ENCODE data around the gene RPS21.

RPS21 gene

DNA sequence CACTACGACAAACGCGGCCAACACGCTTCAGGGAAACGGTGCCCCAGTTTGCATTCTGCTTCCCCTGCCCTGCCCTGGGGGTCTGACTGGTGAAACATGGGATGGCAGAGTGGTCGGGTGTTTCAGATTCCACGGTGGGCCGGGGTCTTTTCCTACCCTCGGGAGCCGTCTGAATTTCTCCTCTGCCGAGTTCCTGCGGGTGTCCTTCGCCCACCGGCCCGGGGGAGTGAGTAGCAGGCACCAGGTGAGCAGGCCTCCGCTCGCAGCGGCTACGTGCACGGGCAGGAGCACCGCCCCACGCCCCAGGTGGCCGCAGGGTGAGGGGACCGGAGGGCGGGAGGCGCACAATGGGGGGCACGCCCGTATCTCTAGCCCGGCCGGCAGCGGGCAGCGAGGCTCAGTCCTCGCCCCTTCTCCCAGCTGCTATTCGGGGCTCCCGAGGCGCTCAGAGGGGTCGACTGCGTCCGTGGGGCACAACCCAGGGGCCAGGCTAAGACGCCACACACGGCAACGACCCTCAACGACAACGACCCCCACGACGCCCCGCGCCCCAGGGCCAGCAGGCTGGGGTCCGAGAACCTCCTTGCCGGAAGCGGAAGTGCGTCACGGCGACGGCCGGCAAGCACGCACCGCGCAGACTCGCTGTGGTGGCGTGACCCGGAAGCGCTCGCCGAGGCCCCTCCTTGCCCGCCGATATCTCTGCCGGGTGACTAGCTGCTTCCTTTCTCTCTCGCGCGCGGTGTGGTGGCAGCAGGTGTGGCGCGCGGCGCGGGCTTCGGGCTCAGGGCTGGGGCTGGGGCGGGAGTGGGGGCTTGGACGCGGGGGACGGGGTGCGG, at the start of gene RPS21:
TSS of gene RPS21 (plus strand) at position 721 of the 836 bp plus-strand sequence. CDS start 236 bp downstream, outside the sequence.
- DNase-seq (ENCODE audit: insufficient read length, low spot score) (peak; percentile 99), FAIRE-seq (peak; percentile 99)

DNA sequence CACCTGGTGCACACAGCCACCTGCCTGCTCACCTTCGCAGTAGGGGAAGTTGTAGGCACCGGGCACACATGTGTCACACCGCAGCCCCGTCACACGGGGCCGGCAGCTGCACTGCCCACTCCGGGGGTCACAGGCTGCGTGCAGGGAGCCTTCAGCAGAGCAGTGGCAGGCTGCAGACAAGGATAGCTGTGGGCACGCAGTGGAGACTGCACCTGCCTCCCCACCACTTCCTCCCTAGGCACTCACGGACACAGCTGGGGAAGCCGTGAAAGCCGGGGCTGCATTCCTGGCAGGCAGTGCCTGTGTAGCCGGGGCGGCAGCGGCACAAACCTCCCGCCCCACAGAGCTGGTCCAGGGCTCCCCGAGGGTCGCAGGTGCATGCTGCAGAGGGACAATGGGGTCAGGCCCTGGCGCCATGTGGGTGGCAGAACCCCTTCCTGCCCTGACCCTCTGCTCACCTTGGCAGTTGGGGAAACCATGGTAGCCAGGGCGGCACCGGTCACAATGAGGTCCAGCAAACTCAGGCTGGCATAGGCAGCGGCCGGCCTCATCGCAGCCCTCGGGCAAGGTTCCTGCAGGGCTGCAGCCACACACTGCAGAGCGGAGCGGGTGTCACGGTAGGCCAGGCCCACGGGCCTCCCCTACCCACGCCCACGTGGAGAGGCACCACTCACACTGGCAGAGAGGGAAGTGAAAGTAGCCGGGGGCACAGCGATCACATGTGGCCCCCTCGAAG, 49.2 kb upstream of the RPS21 start:
- DNase-seq (ENCODE audit: insufficient read length, low spot score), result no peak
- no peak for FAIRE-seq

DNA sequence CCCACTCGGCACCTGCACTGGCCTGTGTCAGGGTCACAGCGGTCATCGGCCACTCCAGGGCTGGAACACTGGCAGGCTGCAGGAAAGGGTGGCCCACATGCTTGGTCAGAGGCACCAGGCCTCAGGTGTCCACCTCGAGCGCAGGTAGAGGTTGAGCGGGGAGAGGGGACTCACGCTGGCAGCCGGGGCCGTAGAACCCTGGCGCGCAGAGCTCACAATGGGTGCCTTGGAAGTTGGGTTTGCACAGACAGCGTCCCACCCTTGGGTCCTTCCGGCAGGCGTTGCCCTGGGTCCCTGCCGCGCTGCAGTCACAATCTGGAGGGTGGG, 48.6 kb upstream of the RPS21 start:
- FAIRE-seq (no peak), DNase-seq (ENCODE audit: insufficient read length, low spot score) (no peak)

- FAIRE-seq (no peak), DNase-seq (ENCODE audit: insufficient read length, low spot score) (no peak)
Observed at GRCh38 chr20:62339647-62340062, 47.2 kb upstream of the RPS21 start.

DNA sequence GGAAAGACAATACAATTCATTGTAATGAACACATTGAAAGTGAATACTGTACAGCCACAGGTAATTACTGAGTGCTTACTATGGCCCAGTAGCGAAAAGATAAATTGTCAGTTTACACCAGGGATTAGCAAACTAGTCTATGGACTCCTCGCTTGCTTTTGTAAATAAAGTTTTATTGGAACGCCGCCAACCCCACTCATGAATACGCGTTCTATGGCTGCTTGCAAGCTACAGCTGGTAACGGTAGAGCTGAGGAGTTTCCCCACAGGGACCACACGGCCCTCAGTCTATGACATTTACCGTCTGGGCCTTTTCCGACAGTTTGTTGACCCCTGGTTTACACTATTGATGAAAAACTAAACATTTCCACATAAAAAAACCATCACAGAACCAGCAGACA, 44.0 kb upstream of the RPS21 start:
- DNase-seq (ENCODE audit: insufficient read length, low spot score) (no peak), FAIRE-seq (peak; percentile 51)

GRCh38 chr20:62344092-62344491, 42.8 kb upstream of the RPS21 start:
- DNase-seq (ENCODE audit: insufficient read length, low spot score) (no peak), FAIRE-seq (no peak)

DNA sequence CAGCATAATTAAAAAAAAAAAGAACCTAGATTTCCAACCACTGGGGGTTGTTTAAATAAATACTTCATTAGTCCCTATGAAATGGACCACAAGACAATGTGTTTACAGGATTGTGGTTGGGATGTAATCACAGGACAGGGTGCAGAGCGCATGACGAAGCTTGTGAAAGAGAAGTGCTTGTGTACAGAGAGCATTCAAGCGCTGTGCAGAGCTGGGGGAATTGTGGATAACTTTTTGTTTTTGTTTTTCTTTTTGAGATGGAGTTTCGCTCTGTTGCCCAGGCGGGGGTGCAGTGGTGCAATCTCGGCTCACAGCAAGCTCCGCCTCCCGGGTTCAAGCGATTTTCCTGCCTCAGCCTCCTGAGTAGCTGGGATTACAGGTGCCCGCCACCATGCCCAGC, 42.1 kb upstream of the RPS21 start:
- DNase-seq (ENCODE audit: insufficient read length, low spot score), result no peak
- no peak for FAIRE-seq

GRCh38 chr20:62345681-62346370, 41.1 kb upstream of the RPS21 start:
- DNase-seq (ENCODE audit: insufficient read length, low spot score) (no peak), FAIRE-seq (peak; percentile 52)

DNA sequence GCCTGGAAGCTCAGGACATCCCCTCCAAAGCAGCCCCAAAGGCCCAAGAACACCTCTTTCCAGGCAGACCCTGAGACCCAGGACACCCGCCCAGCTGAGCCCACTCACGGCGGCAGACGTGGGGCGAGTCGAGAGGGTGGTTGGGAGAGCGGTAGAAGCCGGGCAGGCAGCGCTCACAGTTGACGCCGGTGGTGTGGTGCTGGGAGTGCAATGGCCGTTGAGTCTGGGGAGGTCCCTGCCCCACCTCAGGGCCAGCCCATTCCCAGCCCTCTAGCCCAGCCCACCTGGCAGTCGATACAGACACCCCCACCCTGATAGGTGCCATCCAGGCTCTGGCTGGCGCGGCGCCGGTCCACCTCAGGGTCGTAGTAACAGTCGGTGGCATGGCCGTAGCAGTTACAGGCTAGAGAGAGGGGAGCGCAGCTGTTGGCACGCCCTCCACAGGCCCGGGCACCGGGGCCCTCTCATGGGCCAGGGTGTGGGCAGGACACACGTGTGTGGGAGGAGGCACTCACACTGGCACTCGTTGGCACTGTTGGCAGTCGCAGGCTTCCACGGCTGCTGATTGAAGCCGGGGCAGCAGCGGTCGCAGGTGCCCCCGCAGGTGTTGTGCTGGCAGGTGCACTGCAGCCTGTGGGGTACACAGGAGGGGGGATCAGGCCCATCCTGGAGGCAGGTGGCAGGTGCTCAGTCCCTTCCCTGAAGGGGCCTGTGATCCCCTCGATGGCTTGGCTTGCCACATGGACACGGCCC, 40.3 kb upstream of the RPS21 start:
- no peak for DNase-seq (ENCODE audit: insufficient read length, low spot score)
- peak; percentile 60 for FAIRE-seq

DNA sequence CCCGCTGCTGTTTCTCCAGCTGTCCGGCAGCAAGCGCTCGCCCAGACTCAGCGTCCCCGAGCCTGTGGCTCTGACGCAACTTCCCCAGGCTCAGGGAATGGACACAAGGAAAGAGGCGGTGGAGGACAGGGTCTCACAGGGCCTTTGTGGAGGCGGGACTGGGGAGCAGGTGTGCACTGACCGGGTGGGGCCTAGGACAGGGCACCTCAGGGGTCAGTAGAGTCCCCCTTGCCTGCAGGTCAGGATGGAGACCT, 39.8 kb upstream of the RPS21 start:
- FAIRE-seq (no peak), DNase-seq (ENCODE audit: insufficient read length, low spot score) (no peak)

DNA sequence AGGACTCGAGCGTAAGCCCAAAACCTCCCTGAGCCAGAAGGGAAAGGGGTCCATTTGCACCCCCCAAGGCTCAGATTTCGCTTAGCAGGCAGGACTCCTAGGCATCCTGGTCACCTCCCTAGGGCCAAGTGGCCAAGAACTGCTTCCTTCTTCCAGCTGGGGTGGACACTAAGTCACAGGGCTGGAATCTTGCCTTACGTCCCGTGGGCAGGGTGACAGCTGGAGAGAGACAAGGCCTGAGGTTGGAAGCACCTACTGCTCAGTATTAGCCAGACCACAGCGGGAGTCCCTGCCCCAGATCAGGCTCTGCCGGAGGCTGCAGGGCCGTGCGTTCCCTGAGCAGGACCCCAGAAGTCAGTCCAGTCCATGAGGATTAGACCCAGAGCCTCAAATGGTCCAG, 39.5 kb upstream of the RPS21 start:
- DNase-seq (ENCODE audit: insufficient read length, low spot score) (no peak), FAIRE-seq (peak; percentile 63)

DNA sequence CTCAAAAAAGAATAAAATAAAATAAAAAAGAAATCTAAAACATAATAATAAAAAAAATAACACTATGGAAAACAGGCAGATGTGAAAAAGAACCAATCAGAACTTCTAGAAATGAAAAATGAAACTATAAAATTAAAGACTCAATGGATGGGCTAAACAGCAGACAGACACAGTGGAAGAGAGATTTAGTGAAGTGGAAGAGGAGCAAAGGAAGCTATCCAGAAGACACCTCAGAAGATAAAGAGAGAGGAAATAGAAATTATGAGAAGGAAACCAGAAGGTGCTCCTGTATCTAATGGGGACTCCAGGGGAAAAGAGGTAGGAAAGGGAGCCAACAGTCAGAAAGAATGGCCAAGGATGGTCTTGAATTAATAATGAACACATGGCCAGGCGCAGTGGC, 38.3 kb upstream of the RPS21 start:
- FAIRE-seq (no peak), DNase-seq (ENCODE audit: insufficient read length, low spot score) (no peak)

GRCh38 chr20:62349556-62350097, 37.3 kb upstream of the RPS21 start:
- DNase-seq (ENCODE audit: insufficient read length, low spot score), result no peak
- peak; percentile 100 for FAIRE-seq

- DNase-seq (ENCODE audit: insufficient read length, low spot score) (peak; percentile 95), FAIRE-seq (no peak)
Observed at GRCh38 chr20:62350098-62350628, 36.7 kb upstream of the RPS21 start.

DNA sequence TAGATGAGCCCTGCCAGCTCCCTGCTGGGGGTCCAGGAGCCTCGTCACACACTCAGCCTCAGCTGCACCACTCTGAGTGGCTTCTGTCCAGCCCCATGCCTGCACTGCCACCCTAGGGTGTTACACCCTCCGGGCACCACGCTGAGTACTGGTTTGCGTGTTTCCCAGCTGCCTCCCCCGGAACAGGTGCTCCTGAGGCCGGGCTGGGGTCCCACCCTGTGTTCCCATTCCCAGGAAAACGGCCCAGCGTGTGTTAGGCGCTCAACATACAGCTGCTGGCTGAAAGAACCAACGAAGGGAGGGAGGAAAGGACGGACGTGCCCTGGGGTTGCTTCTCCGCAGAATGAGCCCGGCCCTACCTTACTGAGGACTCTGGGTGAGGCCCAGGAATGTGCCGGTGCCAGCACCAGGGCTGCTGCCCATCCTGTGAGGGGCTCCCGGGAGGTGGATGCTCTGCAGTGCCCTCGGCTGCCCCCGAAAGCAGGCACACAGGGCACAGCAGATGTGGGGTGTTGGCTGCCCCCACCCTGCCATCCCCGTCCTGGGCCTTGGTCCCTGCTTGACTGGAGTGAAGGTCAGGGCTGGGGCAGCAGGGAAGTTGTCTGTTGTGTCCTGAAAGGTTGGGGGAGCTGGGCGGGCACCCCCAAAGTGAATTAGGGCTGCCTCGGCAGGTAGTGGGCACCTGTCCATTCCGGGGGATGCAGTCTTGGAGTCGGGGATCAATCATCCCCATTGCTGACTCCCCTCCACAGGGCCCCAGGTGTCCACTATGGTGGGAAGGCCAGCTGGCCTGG, 36.1 kb upstream of the RPS21 start:
- FAIRE-seq, result no peak
- DNase-seq (ENCODE audit: insufficient read length, low spot score), result no peak

DNA sequence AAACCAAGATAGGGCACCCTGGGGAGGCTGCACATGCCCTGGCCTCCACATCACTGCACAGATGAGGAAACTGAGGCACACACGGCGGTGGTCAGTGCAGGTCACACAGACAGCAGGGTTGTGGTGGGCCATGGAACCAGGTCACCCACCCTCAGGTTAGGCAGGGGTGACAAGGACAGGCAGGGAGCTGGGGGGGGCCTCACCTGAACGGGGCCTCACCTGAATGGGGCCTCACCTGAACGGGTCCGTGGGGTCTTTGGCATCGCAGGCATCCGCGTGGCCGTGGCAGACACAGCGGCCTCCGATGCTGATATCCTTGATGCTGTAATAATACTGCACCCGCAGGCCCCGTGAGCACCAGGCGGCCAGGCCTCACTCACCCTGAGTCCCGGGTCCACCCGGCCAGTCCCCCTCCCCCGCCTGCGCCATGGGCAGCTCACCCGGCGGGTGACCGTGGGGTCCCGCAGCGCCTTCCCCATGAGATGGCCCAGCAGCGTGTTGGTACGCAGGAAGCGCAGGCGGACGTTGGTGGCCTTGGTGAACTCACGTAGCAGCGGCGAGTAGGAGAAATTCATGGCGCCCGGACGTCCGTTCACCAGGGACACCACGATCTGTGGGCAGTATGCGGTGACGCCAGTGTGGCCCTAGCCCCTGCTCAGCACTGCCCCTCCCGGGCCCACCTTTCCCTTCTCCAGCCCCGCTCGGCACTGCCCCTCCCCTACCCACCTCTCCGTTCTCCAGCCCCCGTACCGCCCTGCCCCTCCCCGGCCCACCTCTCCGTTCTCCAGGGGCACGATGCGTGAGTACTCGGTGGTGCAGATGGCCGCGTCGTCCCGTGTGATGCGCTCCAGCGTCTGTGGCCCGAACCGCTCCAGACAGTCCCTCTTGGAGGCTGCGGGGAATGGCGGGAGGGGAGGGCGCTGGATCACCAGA, 35.2 kb upstream of the RPS21 start:
- FAIRE-seq (peak; percentile 90), DNase-seq (ENCODE audit: insufficient read length, low spot score) (no peak)

DNA sequence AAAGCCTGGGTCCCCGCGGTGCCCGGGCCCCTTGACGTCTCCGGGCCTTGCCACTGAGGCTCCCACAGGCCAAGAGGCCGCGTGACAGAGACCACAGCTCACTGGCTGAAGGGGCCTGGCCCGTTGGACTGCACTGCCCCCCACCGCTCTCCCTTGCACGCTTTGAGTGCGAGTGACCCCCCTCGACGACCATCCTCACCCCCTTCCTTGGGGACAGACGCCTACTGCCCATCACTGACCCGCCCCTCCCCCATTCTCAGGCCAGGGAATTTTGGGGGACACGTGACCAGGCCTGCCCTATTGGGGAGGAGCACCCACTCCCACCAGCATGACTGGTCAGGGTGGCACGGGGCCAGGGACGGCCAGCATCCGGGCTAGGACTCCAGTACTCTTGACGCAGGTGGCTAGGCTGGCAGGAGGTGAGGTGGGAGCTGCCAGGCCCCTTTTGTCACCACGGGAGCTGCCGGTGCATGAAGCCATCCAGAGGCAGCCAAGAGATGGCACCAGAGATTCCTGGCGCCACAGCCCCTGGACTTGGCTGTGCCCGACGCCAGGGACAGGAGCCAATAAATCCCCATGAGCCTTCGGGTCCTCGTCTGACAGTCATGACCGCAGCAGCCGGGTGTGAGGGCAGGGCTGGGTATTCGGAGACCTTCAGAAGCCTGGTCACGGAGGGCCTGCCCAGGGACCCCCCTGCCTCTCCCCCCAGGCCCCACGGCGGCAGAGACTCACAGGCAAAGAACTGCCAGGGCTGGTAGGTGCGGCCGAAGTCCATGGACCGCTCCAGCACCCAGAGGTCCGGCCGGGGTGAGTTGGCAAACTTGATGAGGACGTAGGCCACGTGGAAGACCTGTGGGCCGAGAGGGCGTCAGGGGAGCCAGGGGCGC, 34.3 kb upstream of the RPS21 start:
- no peak for DNase-seq (ENCODE audit: insufficient read length, low spot score)
- FAIRE-seq, result peak; percentile 89

All from HTR-8/SVneo (cell line).